Stimulated activated CD8-positive, alpha-beta memory T cell treated with anti-CD3 and anti-CD28 coated beads, Interleukin-7, amount 100 ng/mL, for 48 hours (primary cell): ENCODE measurements around the gene BABAM2.
"Not testable (repeated sequence)": the region's sequence is repeated elsewhere in the genome, so short reads cannot be mapped to it uniquely, and the experiment has no call there.

Experiments used
- DNase-seq, 2 donors: peaks; one replicate each; pipeline ENCODE4 v3.0.0-alpha.2; 2020; ENCODE audit warnings: low read depth in 1 of 2; ENCODE audit errors: extremely low read depth in 1 of 2

BABAM2 gene

GRCh38 chr2:28365158-28365557, 474.6 kb downstream of the BABAM2 start:
- no peak for DNase-seq

- DNase-seq, result no peak
These were observed 475.6 kb downstream of the BABAM2 start for GRCh38 chr2:28366149-28366495.

GRCh38 chr2:28366496-28367282, 476.2 kb downstream of the BABAM2 start:
- peak in 1 of 2 donors; percentile 64 for DNase-seq

GRCh38 chr2:28367667-28368356, 477.3 kb downstream of the BABAM2 start:
- DNase-seq, result no peak

- DNase-seq, result no peak
These were observed 477.8 kb downstream of the BABAM2 start for GRCh38 chr2:28368357-28368798.

- no peak for DNase-seq
These were observed 478.8 kb downstream of the BABAM2 start for GRCh38 chr2:28369358-28369757.

GRCh38 chr2:28370354-28370753, 479.8 kb downstream of the BABAM2 start:
- DNase-seq, result no peak

- not testable (repeated sequence) for DNase-seq
These were observed 481.2 kb downstream of the BABAM2 start for GRCh38 chr2:28371728-28372127.

- DNase-seq, result no peak
These were observed 483.3 kb downstream of the BABAM2 start for GRCh38 chr2:28373854-28374253.

- no peak for DNase-seq
These were observed 483.8 kb downstream of the BABAM2 start for GRCh38 chr2:28374331-28374730.

- DNase-seq, result no peak
These were observed 484.7 kb downstream of the BABAM2 start for GRCh38 chr2:28375236-28375635.

- DNase-seq, result no peak
These were observed 485.5 kb downstream of the BABAM2 start for GRCh38 chr2:28375742-28376631.

GRCh38 chr2:28377195-28377816, 486.8 kb downstream of the BABAM2 start:
- no peak for DNase-seq

- no peak for DNase-seq
These were observed 487.6 kb downstream of the BABAM2 start for GRCh38 chr2:28377984-28378678.

GRCh38 chr2:28378679-28379584, 488.4 kb downstream of the BABAM2 start:
- DNase-seq, result no peak

- no peak for DNase-seq
These were observed 489.7 kb downstream of the BABAM2 start for GRCh38 chr2:28380219-28380618.

- DNase-seq, result no peak
These were observed 491.0 kb downstream of the BABAM2 start for GRCh38 chr2:28381225-28382180.

- DNase-seq, result no peak
These were observed 492.2 kb downstream of the BABAM2 start for GRCh38 chr2:28382755-28383154.
